ENCODE measurements around the gene KDM2B. TPM values are rescaled to one million over a fixed set of nuclear protein-coding genes. Genes with fewer than 3 reads are reported as not detected.

The KDM2B gene
- total RNA-seq, 1 donor from 2014 or later, result 51.7 TPM

DNA sequence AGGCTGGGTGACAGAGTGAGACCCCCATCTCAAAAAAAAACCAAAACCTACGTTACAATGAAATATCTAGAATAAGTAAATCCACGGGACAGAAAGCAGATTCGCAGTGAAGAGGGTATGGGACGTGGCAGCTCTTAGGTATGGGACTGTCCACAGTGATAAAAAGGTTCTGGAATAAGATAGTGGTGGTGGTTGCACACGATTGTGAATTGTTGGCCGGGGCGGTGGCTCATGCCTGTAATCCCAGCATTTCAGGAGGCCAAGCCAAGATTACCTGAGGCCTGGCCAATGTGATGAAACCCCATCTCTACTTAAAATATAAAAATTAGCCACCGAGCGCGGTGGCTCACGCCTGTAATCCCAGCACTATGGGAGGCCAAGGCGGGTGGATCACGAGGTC is 76.3 kb downstream of the KDM2B start:
- Mint-ChIP-seq H3K4me1 (ENCODE audit: unreplicated experiment) (peaks cover 4% of the 10 kb centered on the region), H3K4me3 (no peak overlapping the region), H3K27me3 (no peaks in the 10 kb centered on the region), H3K27ac (no peak overlapping the region), H3K9me3 (no peaks in the 10 kb centered on the region), H3K36me3 (no peaks in the 10 kb centered on the region)
- TF ChIP-seq, protein P1, sequence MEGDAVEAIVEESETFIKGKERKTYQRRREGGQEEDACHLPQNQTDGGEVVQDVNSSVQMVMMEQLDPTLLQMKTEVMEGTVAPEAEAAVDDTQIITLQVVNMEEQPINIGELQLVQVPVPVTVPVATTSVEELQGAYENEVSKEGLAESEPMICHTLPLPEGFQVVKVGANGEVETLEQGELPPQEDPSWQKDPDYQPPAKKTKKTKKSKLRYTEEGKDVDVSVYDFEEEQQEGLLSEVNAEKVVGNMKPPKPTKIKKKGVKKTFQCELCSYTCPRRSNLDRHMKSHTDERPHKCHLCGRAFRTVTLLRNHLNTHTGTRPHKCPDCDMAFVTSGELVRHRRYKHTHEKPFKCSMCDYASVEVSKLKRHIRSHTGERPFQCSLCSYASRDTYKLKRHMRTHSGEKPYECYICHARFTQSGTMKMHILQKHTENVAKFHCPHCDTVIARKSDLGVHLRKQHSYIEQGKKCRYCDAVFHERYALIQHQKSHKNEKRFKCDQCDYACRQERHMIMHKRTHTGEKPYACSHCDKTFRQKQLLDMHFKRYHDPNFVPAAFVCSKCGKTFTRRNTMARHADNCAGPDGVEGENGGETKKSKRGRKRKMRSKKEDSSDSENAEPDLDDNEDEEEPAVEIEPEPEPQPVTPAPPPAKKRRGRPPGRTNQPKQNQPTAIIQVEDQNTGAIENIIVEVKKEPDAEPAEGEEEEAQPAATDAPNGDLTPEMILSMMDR (conservative IDR thresholded peaks at IDR 0.05), result no peak
- DNase-seq (ENCODE audit: extremely low spot score, unreplicated experiment), result no peak

DNA sequence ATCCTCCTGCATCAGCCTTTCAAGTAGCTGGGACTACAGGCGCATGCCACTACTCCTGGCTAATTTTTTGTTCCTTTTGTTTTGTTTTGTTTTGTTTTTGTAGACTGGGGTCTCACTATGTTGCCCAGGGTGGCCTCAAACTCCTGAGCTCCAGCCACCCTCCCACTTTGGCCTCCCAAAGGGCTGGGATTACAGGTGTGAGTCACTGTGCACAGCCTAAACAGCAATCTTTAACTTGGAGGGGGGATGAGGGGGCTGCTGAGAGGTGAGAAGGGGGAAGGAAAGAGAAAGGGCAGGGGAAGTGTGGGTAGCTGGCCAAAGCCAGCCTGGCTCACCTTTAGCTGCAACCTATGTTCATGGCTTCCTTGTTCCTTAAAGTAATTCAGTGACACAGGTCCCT is 77.4 kb downstream of the KDM2B start:
- Mint-ChIP-seq H3K27ac (no peak overlapping the region), H3K4me1 (ENCODE audit: unreplicated experiment) (peaks cover 4% of the 10 kb centered on the region), H3K36me3 (no peaks in the 10 kb centered on the region), H3K27me3 (no peaks in the 10 kb centered on the region), H3K9me3 (no peaks in the 10 kb centered on the region), H3K4me3 (no peak overlapping the region)
- TF ChIP-seq, protein P1 (conservative IDR thresholded peaks at IDR 0.05), result no peak
- no peak for DNase-seq (ENCODE audit: extremely low spot score, unreplicated experiment)

DNA sequence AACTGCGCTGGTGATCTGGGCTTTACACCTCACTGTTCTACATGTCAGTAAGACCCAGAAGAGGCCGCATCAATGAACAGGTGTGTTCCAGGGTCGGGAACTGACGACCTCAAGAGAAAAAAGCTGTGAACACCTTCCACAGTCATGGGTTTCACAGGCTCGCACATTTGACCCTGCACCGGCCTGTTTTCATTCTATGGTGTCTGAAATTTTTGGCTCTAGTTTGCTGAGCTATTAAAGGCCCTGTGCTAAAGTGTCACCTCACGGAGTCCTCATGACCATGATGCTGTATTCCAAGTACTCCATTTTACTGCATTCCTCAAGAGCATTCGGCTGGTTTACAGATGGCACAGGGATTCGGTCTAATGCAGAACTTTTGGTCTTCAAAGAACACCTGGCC is 78.9 kb downstream of the KDM2B start:
- no peak overlapping the region for H3K27ac Mint-ChIP-seq
- no peaks in the 10 kb centered on the region for H3K27me3 Mint-ChIP-seq
- TF ChIP-seq, protein P1 (conservative IDR thresholded peaks at IDR 0.05), result no peak
- peaks cover 4% of the 10 kb centered on the region for H3K4me1 Mint-ChIP-seq (ENCODE audit: unreplicated experiment)
- no peak overlapping the region for H3K4me3 Mint-ChIP-seq
- H3K36me3 Mint-ChIP-seq, result no peaks in the 10 kb centered on the region
- H3K9me3 Mint-ChIP-seq, result no peaks in the 10 kb centered on the region
- no peak for DNase-seq (ENCODE audit: extremely low spot score, unreplicated experiment)

DNA sequence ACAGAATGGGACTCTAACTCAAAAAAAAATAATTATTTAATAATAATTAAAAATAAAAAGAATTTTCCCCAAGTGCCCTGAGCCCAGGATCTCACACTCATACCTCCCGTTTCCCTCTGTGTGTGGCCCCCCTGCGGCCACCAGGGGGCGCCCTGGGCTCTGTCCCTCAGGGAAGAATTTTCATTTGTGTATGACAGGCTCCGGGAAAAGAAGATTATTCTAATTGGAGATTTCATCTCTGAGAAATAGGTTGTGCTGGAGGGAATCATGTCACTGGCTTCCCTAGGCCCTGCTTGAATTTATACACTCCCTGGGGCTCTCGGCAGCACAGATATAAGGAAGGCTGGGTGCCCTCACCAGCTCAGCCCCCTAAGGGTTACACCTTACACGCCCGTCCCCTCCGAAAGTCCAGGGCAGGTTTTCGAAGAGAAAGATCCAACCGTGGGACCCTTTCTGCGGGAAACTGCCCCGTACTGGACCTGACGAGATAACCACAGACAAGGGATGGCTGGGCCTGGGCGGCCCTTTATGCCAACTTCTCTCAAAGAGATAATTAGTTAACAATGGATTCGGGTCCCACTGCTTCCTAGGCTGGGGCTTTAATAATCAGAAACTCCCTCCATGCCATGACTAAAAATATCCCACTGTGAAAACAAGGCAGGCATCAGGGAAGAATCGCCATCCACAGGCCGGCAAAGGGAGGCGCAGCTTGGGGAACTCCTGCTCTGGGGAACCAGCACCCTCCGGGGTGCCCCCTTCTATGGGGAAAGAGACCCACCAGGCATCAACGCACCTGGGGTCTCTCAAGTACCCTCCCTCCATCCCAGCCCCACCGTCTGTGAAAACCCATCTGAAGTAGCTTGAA is 80.7 kb downstream of the KDM2B start:
- H3K27ac Mint-ChIP-seq, result peak overlapping the region; percentile 64
- TF ChIP-seq, protein P1 (conservative IDR thresholded peaks at IDR 0.05), result peak; percentile 99
- DNase-seq (ENCODE audit: extremely low spot score, unreplicated experiment), result peak; percentile 81
- no peaks in the 10 kb centered on the region for H3K9me3 Mint-ChIP-seq
- H3K4me3 Mint-ChIP-seq, result peak overlapping the region; percentile 61
- no peaks in the 10 kb centered on the region for H3K27me3 Mint-ChIP-seq
- H3K36me3 Mint-ChIP-seq, result no peaks in the 10 kb centered on the region
- peaks cover 4% of the 10 kb centered on the region for H3K4me1 Mint-ChIP-seq (ENCODE audit: unreplicated experiment)

DNA sequence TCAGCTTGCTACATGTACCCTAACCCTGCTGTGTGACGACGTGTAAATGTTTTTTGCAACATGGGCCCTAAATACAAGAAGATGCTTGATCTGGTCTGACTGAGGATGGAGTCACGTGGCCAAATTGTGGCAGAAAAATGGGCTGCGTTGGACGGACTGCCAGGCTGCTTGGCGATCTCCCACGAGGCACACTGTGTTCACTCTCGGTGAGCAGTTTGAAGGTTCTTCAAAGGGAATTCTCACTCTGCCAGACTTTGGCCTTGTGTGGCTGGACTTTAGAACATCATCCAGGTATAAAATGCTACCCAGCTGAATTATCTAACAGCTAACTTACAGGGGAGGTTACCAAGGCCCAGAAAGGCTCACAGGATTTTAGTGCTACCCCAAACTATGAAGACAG is 85.1 kb downstream of the KDM2B start:
- peaks cover 17% of the 10 kb centered on the region for H3K4me1 Mint-ChIP-seq (ENCODE audit: unreplicated experiment)

More for the DNA sequence above, 85.1 kb downstream of the KDM2B start:
- no peak overlapping the region for H3K4me3 Mint-ChIP-seq
- TF ChIP-seq, protein P1 (conservative IDR thresholded peaks at IDR 0.05), result no peak
- no peaks in the 10 kb centered on the region for H3K27me3 Mint-ChIP-seq
- no peak overlapping the region for H3K27ac Mint-ChIP-seq
- H3K36me3 Mint-ChIP-seq, result peaks cover 9% of the 10 kb centered on the region
- H3K9me3 Mint-ChIP-seq, result no peaks in the 10 kb centered on the region
- DNase-seq (ENCODE audit: extremely low spot score, unreplicated experiment), result no peak

All from type B pancreatic cell (in vitro differentiated cells).